Retinal pigment epithelial cell (primary cell): ENCODE data around the gene CCDC51.

Source experiments
- DNase-seq: peaks from one replicate; pipeline ENCODE4 v3.0.0-alpha.2; 2010; ENCODE audit warnings: low read depth
- H3K4me3 ChIP-seq: 2 replicates; pipeline ENCODE4 v1.5.1; 2011; ENCODE audit warnings: mild to moderate bottlenecking, low read length, control low read depth, moderate library complexity
- CTCF ChIP-seq: conservative IDR thresholded peaks from 2 replicates; pipeline ENCODE4 v1.5.1; 2011; ENCODE audit warnings: low read depth, low read length, control low read depth, inconsistent platforms

CCDC51 gene

GRCh38 chr3:48432411-48433371 is 7.2 kb downstream of the CCDC51 start:
- peak; percentile 62 for DNase-seq
- H3K4me3 ChIP-seq = peak overlapping the region; percentile 54
- TF ChIP-seq CTCF = peak; percentile 49

GRCh38 chr3:48431224-48432029 is 8.5 kb downstream of the CCDC51 start:
- DNase-seq = no peak
- no peak overlapping the region for H3K4me3 ChIP-seq
- no peak for TF ChIP-seq CTCF

GRCh38 chr3:48430708-48431101 is 9.2 kb downstream of the CCDC51 start:
- no peak overlapping the region for H3K4me3 ChIP-seq
- DNase-seq = no peak
- no peak for TF ChIP-seq CTCF

GRCh38 chr3:48429960-48430707 is 9.8 kb downstream of the CCDC51 start, which contains the start of gene PLXNB1:
TSS of gene PLXNB1 (minus strand) at chr3:48430086. CDS start at chr3:48424611, 5,475 bp downstream.
- peak; percentile 81 for DNase-seq
- H3K4me3 ChIP-seq = peak within 1 kb of the TSS; percentile 69
- no peak for TF ChIP-seq CTCF

GRCh38 chr3:48429317-48429959 is 10.5 kb downstream of the CCDC51 start:
- no peak for DNase-seq
- no peak for TF ChIP-seq CTCF
- H3K4me3 ChIP-seq = peak overlapping the region; percentile 69

- TF ChIP-seq CTCF = no peak
- no peak for DNase-seq
- peak overlapping the region; percentile 69 for H3K4me3 ChIP-seq
Measured at GRCh38 chr3:48428572-48429316, 11.2 kb downstream of the CCDC51 start.
